ENCODE results near the gene FDXACB1. TPM values are rescaled to one million over a fixed set of nuclear protein-coding genes. Genes with fewer than 3 reads are reported as not detected.

The FDXACB1 gene
- total and polyA plus RNA-seq, 9 of the 15 experiments (the other 6 are each of a cell fraction or from before 2014, with no cell fraction given), result 3.2 to 7.5 (median 5.3) TPM

DNA sequence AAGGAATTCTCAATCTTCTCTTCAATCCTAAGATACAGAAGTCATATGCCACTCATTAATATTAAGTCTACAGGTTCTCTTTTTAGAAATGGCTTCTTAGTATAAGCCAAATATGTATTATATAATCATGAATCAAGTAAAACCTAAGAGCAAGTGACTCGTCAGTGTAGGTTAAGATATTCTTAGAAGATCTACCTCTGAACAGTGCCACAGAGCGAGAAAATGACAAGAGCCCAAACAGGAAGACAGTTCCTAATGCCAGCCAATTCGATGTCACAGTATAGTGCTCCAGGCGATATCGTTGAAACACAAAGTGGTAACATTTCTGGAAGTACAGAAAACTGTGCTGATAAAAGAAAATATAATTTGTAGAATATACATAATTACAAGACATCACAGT is 40.9 kb downstream of the FDXACB1 start (continued):
- TF ChIP-seq, protein P1, sequence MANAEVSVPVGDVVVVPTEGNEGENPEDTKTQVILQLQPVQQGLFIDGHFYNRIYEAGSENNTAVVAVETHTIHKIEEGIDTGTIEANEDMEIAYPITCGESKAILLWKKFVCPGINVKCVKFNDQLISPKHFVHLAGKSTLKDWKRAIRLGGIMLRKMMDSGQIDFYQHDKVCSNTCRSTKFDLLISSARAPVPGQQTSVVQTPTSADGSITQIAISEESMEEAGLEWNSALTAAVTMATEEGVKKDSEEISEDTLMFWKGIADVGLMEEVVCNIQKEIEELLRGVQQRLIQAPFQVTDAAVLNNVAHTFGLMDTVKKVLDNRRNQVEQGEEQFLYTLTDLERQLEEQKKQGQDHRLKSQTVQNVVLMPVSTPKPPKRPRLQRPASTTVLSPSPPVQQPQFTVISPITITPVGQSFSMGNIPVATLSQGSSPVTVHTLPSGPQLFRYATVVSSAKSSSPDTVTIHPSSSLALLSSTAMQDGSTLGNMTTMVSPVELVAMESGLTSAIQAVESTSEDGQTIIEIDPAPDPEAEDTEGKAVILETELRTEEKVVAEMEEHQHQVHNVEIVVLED (CRISPR knock-in tag; IDR thresholded peaks at IDR 0.05), result no peak
- TF ChIP-seq, protein P2, sequence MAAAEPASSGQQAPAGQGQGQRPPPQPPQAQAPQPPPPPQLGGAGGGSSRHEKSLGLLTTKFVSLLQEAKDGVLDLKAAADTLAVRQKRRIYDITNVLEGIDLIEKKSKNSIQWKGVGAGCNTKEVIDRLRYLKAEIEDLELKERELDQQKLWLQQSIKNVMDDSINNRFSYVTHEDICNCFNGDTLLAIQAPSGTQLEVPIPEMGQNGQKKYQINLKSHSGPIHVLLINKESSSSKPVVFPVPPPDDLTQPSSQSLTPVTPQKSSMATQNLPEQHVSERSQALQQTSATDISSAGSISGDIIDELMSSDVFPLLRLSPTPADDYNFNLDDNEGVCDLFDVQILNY (CRISPR knock-in tag; IDR thresholded peaks at IDR 0.05), result no peak
- TF ChIP-seq, protein P3, sequence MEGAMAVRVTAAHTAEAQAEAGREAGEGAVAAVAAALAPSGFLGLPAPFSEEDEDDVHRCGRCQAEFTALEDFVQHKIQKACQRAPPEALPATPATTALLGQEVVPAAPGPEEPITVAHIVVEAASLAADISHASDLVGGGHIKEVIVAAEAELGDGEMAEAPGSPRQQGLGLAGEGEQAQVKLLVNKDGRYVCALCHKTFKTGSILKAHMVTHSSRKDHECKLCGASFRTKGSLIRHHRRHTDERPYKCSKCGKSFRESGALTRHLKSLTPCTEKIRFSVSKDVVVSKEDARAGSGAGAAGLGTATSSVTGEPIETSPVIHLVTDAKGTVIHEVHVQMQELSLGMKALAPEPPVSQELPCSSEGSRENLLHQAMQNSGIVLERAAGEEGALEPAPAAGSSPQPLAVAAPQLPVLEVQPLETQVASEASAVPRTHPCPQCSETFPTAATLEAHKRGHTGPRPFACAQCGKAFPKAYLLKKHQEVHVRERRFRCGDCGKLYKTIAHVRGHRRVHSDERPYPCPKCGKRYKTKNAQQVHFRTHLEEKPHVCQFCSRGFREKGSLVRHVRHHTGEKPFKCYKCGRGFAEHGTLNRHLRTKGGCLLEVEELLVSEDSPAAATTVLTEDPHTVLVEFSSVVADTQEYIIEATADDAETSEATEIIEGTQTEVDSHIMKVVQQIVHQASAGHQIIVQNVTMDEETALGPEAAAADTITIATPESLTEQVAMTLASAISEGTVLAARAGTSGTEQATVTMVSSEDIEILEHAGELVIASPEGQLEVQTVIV (CRISPR knock-in tag; IDR thresholded peaks at IDR 0.05; ENCODE audit: borderline replicate concordance), result no peak
- TF ChIP-seq BCL6 (CRISPR knock-in tag; IDR thresholded peaks at IDR 0.05), result no peak
- no peak for TF ChIP-seq RBM14 (IDR thresholded peaks at IDR 0.05; ENCODE audit: borderline replicate concordance, insufficient read depth, low read depth, low read length)

Data from K562 (cell line).